Measurements from ENCODE around the gene ACRBP.

The ACRBP gene

GRCh38 chr12:6647083-6647604 is at the start of gene ACRBP:
Gene ACRBP (minus strand): TSS chr12:6647432. CDS start chr12:6647366, 66 bp downstream.
- in situ Hi-C loops (cut with MboI; ENCODE audit: low sequenced_read_pairs), result no loop called here

GRCh38 chr12:6695313-6696045 is 48.2 kb upstream of the ACRBP start:
- in situ Hi-C loops (cut with MboI; ENCODE audit: low sequenced_read_pairs), result no loop called here

- in situ Hi-C loops (cut with MboI; ENCODE audit: low sequenced_read_pairs), result no loop called here
These were observed 47.5 kb upstream of the ACRBP start for GRCh38 chr12:6694701-6695100.

GRCh38 chr12:6693832-6694355 is 46.7 kb upstream of the ACRBP start:
- in situ Hi-C loops (cut with MboI; ENCODE audit: low sequenced_read_pairs), result no loop called here

- in situ Hi-C loops (cut with MboI; ENCODE audit: low sequenced_read_pairs), result no loop called here
These were observed 45.7 kb upstream of the ACRBP start for GRCh38 chr12:6692888-6693287.

- in situ Hi-C loops (cut with MboI; ENCODE audit: low sequenced_read_pairs), result no loop called here
These were observed 44.2 kb upstream of the ACRBP start for GRCh38 chr12:6691473-6691872.

GRCh38 chr12:6688999-6689882 is 42.0 kb upstream of the ACRBP start, which contains the start of gene ZNF384:
Gene ZNF384 (minus strand): TSS chr12:6689375. CDS start chr12:6679520, 9,855 bp downstream.
- in situ Hi-C loops (cut with MboI; ENCODE audit: low sequenced_read_pairs), result no loop called here

GRCh38 chr12:6688543-6688998 is 41.3 kb upstream of the ACRBP start:
- in situ Hi-C loops (cut with MboI; ENCODE audit: low sequenced_read_pairs), result no loop called here

GRCh38 chr12:6685814-6686213 is 38.6 kb upstream of the ACRBP start:
- in situ Hi-C loops (cut with MboI; ENCODE audit: low sequenced_read_pairs), result no loop called here

- in situ Hi-C loops (cut with MboI; ENCODE audit: low sequenced_read_pairs), result no loop called here
These were observed 37.4 kb upstream of the ACRBP start for GRCh38 chr12:6684609-6685008.

- in situ Hi-C loops (cut with MboI; ENCODE audit: low sequenced_read_pairs), result no loop called here
These were observed 29.7 kb upstream of the ACRBP start for GRCh38 chr12:6676962-6677361.

GRCh38 chr12:6672143-6672542 is 24.9 kb upstream of the ACRBP start:
- in situ Hi-C loops (cut with MboI; ENCODE audit: low sequenced_read_pairs), result no loop called here

- in situ Hi-C loops (cut with MboI; ENCODE audit: low sequenced_read_pairs), result no loop called here
These were observed 20.5 kb upstream of the ACRBP start for GRCh38 chr12:6667559-6668210.

- in situ Hi-C loops (cut with MboI; ENCODE audit: low sequenced_read_pairs), result no loop called here
These were observed 19.0 kb upstream of the ACRBP start for GRCh38 chr12:6666211-6666610.

GRCh38 chr12:6664902-6665301 is 17.7 kb upstream of the ACRBP start:
- in situ Hi-C loops (cut with MboI; ENCODE audit: low sequenced_read_pairs), result no loop called here

- in situ Hi-C loops (cut with MboI; ENCODE audit: low sequenced_read_pairs), result no loop called here
These were observed 15.9 kb upstream of the ACRBP start, which contains the start of gene ING4 for GRCh38 chr12:6662906-6663742. Gene ING4 (minus strand): TSS chr12:6663119. CDS start chr12:6663101, 18 bp downstream.

- in situ Hi-C loops (cut with MboI; ENCODE audit: low sequenced_read_pairs), result no loop called here
These were observed 15.3 kb upstream of the ACRBP start for GRCh38 chr12:6662602-6662905.

GRCh38 chr12:6653987-6654386 is 6.8 kb upstream of the ACRBP start:
- in situ Hi-C loops (cut with MboI; ENCODE audit: low sequenced_read_pairs), result no loop called here

GRCh38 chr12:6653342-6653741 is 6.1 kb upstream of the ACRBP start:
- in situ Hi-C loops (cut with MboI; ENCODE audit: low sequenced_read_pairs), result no loop called here

- in situ Hi-C loops (cut with MboI; ENCODE audit: low sequenced_read_pairs), result no loop called here
These were observed 5.2 kb upstream of the ACRBP start for GRCh38 chr12:6652391-6652790.
